Mesenchymal stem cell (in vitro differentiated cells and primary cell): ENCODE results near the gene SPTSSA.

Experiments used
- DNase-seq: peaks from one replicate; pipeline ENCODE4 v3.0.0-alpha.2; 2013
- H2AFZ ChIP-seq: one replicate; pipeline ENCODE4 v1.6.1; 2013; ENCODE audit warnings: low read depth, mild to moderate bottlenecking, control low read depth, inconsistent platforms, low read length, moderate library complexity
- H2AK5ac ChIP-seq: 2 replicates; pipeline ENCODE4 v1.6.1; 2013; ENCODE audit warnings: low read length, moderate library complexity, mild to moderate bottlenecking, inconsistent platforms; ENCODE audit not compliant: severe bottlenecking
- H2BK120ac ChIP-seq: one replicate; pipeline ENCODE4 v1.6.1; 2013; ENCODE audit warnings: low read depth, mild to moderate bottlenecking, inconsistent platforms, low read length, moderate library complexity
- H2BK12ac ChIP-seq, 2 experiments: one replicate each; pipeline ENCODE4 v1.6.1; 2013; ENCODE audit warnings: inconsistent platforms in 2 of 2, low read length in 2 of 2, mild to moderate bottlenecking in 2 of 2, moderate library complexity in 2 of 2, control low read depth in 1 of 2
- H2BK15ac ChIP-seq: one replicate; pipeline ENCODE4 v1.6.1; 2013; ENCODE audit warnings: mild to moderate bottlenecking, low read depth, inconsistent platforms; ENCODE audit not compliant: poor library complexity, severe bottlenecking
- H2BK5ac ChIP-seq: 2 replicates; pipeline ENCODE4 v1.6.1; 2013; ENCODE audit warnings: low read depth, mild to moderate bottlenecking, low read length, control low read depth, inconsistent platforms; ENCODE audit not compliant: poor library complexity, severe bottlenecking
- H3K14ac ChIP-seq, 2 experiments: one replicate each; pipeline ENCODE4 v1.6.1; 2013; ENCODE audit warnings: inconsistent platforms in 2 of 2, low read length in 2 of 2, control low read depth in 1 of 2, mild to moderate bottlenecking in 1 of 2, moderate library complexity in 1 of 2
- H3K18ac ChIP-seq, 2 experiments: one replicate each; pipeline ENCODE4 v1.6.1; 2013; ENCODE audit warnings: inconsistent platforms in 2 of 2, low read length in 2 of 2, control low read depth in 1 of 2, low read depth in 1 of 2, mild to moderate bottlenecking in 1 of 2
- H3K23ac ChIP-seq, 2 experiments: one replicate each; pipeline ENCODE4 v1.6.1; 2013; ENCODE audit warnings: inconsistent platforms in 2 of 2, low read length in 2 of 2, mild to moderate bottlenecking in 2 of 2, moderate library complexity in 2 of 2, control low read depth in 1 of 2
- H3K27ac ChIP-seq: 2 replicates; pipeline ENCODE4 v1.5.1; 2013; ENCODE audit warnings: mild to moderate bottlenecking, moderate library complexity, low read length, control low read depth, inconsistent platforms; ENCODE audit not compliant: poor library complexity, severe bottlenecking
- H3K27me3 ChIP-seq, 2 experiments: 2 replicates each; pipeline versions ENCODE4 v1.6.1 to v1.7.0; 2013; ENCODE audit warnings: low read length in 2 of 2, mild to moderate bottlenecking in 2 of 2, moderate library complexity in 2 of 2, control low read depth in 1 of 2, inconsistent platforms in 1 of 2; ENCODE audit not compliant: control insufficient read depth in 1 of 2, insufficient read depth in 1 of 2
- H3K36me3 ChIP-seq, 2 experiments: 2 replicates each; pipeline versions ENCODE4 v1.6.1 to v1.7.0; 2013; ENCODE audit warnings: low read length in 2 of 2, control low read depth in 1 of 2, inconsistent platforms in 1 of 2, low read depth in 1 of 2, mild to moderate bottlenecking in 1 of 2; ENCODE audit not compliant: insufficient read depth in 2 of 2, control insufficient read depth in 1 of 2
- H3K4ac ChIP-seq, 2 experiments: one replicate each; pipeline ENCODE4 v1.6.1; 2013; ENCODE audit warnings: inconsistent platforms in 2 of 2, low read length in 2 of 2, mild to moderate bottlenecking in 2 of 2, moderate library complexity in 2 of 2, control low read depth in 1 of 2, low read depth in 1 of 2
- H3K4me1 ChIP-seq: 2 replicates; pipeline ENCODE4 v1.6.1; 2013; ENCODE audit warnings: low read depth, low read length, control low read depth; ENCODE audit not compliant: control insufficient read depth, insufficient read depth
- H3K4me2 ChIP-seq: 2 replicates; pipeline ENCODE4 v1.6.1; 2013; ENCODE audit warnings: low read length, mild to moderate bottlenecking, inconsistent platforms; ENCODE audit not compliant: poor library complexity, severe bottlenecking
- H3K4me3 ChIP-seq, 2 experiments: 2 replicates each; pipeline versions ENCODE4 v1.5.1 to v1.7.0; 2013; ENCODE audit warnings: low read length in 2 of 2, mild to moderate bottlenecking in 2 of 2, control low read depth in 1 of 2, low read depth in 1 of 2; ENCODE audit not compliant: insufficient read depth in 1 of 2
- H3K79me1 ChIP-seq: replicated peaks from 2 replicates; pipeline ENCODE4 v1.6.1; 2013; ENCODE audit warnings: mild to moderate bottlenecking, control low read depth, low read length, inconsistent platforms; ENCODE audit not compliant: poor library complexity, severe bottlenecking
- H3K9ac ChIP-seq: 2 replicates; pipeline ENCODE4 v1.7.0; 2013; ENCODE audit warnings: mild to moderate bottlenecking, low read length, moderate library complexity
- H3K9me3 ChIP-seq: 2 replicates; pipeline ENCODE4 v1.7.0; 2013; ENCODE audit warnings: mild to moderate bottlenecking, low read length; ENCODE audit not compliant: control insufficient read depth
- H4K8ac ChIP-seq: one replicate; pipeline ENCODE4 v1.6.1; 2013; ENCODE audit warnings: inconsistent platforms, mild to moderate bottlenecking, low read length, moderate library complexity
- H4K91ac ChIP-seq: one replicate; pipeline ENCODE4 v1.6.1; 2013; ENCODE audit warnings: mild to moderate bottlenecking, low read length, inconsistent platforms
- WGBS: methylation state at CpG from one replicate; pipeline ENCODE4 v1.1.7; 2013; ENCODE audit warnings: mixed read lengths; 5-methylcytosine and 5-hydroxymethylcytosine counted together

The SPTSSA gene

GRCh38 chr14:34457186-34457585 is 4.9 kb downstream of the SPTSSA start:
- Histone ChIP-seq H2AK5ac (no peak overlapping the region), H4K8ac (no peak overlapping the region), H3K27ac (no peak overlapping the region), H2BK5ac (no peak overlapping the region), H3K18ac (no peak overlapping the region), H3K9me3 (no peaks in the 10 kb centered on the region), H2BK12ac (no peak overlapping the region), H3K4me1 (peaks cover 5% of the 10 kb centered on the region), H4K91ac (no peak overlapping the region), H3K36me3 (peaks cover 20 to 33% of the 10 kb centered on the region in 2 experiments), H2BK15ac (no peak overlapping the region), H2AFZ (no peak overlapping the region), H3K4me3 (no peak overlapping the region), H3K9ac (no peak overlapping the region), H3K4ac (no peak overlapping the region), H3K27me3 (no peaks in the 10 kb centered on the region), H3K79me1 (peaks cover 6% of the 10 kb centered on the region), H3K14ac (no peak overlapping the region), H3K4me2 (no peak overlapping the region), H3K23ac (no peak overlapping the region), H2BK120ac (no peak overlapping the region)
- no peak for DNase-seq
- 77% methylated on average over 3 of the region's 3 CpGs for WGBS

GRCh38 chr14:34453226-34453625 is 8.8 kb downstream of the SPTSSA start:
- H3K4ac ChIP-seq, result no peak overlapping the region
- H3K4me3 ChIP-seq, result no peak overlapping the region
- H3K27ac ChIP-seq, result no peak overlapping the region
- peaks cover 13% of the 10 kb centered on the region for H3K79me1 ChIP-seq
- H2BK12ac ChIP-seq, result no peak overlapping the region
- no peak overlapping the region for H4K91ac ChIP-seq
- no peak overlapping the region for H3K4me2 ChIP-seq
- no peak overlapping the region for H2BK5ac ChIP-seq
- H3K9ac ChIP-seq, result no peak overlapping the region
- H3K23ac ChIP-seq, result peak overlapping the region in 1 of 2 experiments; percentile 9
- H3K9me3 ChIP-seq, result no peaks in the 10 kb centered on the region
- no peak overlapping the region for H2AFZ ChIP-seq
- peaks cover 24 to 55% of the 10 kb centered on the region in 2 experiments for H3K36me3 ChIP-seq
- no peak overlapping the region for H3K14ac ChIP-seq
- no peak for DNase-seq
- H2BK15ac ChIP-seq, result no peak overlapping the region
- no peak overlapping the region for H4K8ac ChIP-seq
- peaks cover 5% of the 10 kb centered on the region for H3K4me1 ChIP-seq
- no peak overlapping the region for H2BK120ac ChIP-seq
- no peak overlapping the region for H2AK5ac ChIP-seq
- H3K18ac ChIP-seq, result no peak overlapping the region
- WGBS, result 100% methylated on average over 1 of the region's 2 CpGs
- H3K27me3 ChIP-seq, result no peaks in the 10 kb centered on the region

- no CpG with 5 or more reads among the region's 1 CpG for WGBS
Measured at GRCh38 chr14:34452258-34452822, 9.7 kb downstream of the SPTSSA start.

GRCh38 chr14:34450958-34451357 is 11.1 kb downstream of the SPTSSA start:
- Histone ChIP-seq H2BK120ac (no peak overlapping the region), H2AK5ac (no peak overlapping the region), H3K79me1 (peaks cover 18% of the 10 kb centered on the region), H3K4me3 (no peak overlapping the region), H3K4me1 (peaks cover 4% of the 10 kb centered on the region), H3K23ac (no peak overlapping the region), H2AFZ (no peak overlapping the region), H3K36me3 (peaks cover 19 to 60% of the 10 kb centered on the region in 2 experiments), H3K9me3 (no peaks in the 10 kb centered on the region), H3K4ac (no peak overlapping the region), H2BK5ac (no peak overlapping the region), H2BK15ac (no peak overlapping the region), H3K14ac (no peak overlapping the region), H2BK12ac (no peak overlapping the region), H3K4me2 (no peak overlapping the region), H3K27ac (no peak overlapping the region), H3K9ac (no peak overlapping the region), H3K27me3 (no peaks in the 10 kb centered on the region), H4K91ac (no peak overlapping the region), H4K8ac (no peak overlapping the region), H3K18ac (no peak overlapping the region)
- no CpG with 5 or more reads among the region's 1 CpG for WGBS
- no peak for DNase-seq

More at GRCh38 chr14:34452258-34452822, 9.7 kb downstream of the SPTSSA start:
- H2BK5ac ChIP-seq, result no peak overlapping the region
- no peak for DNase-seq
- H4K91ac ChIP-seq, result no peak overlapping the region
- H4K8ac ChIP-seq, result no peak overlapping the region
- no peak overlapping the region for H3K4me2 ChIP-seq
- no peak overlapping the region for H3K4ac ChIP-seq
- peaks cover 20 to 59% of the 10 kb centered on the region in 2 experiments for H3K36me3 ChIP-seq
- H3K14ac ChIP-seq, result no peak overlapping the region
- no peak overlapping the region for H2BK15ac ChIP-seq
- H3K18ac ChIP-seq, result no peak overlapping the region
- no peak overlapping the region for H3K27ac ChIP-seq
- no peak overlapping the region for H2BK120ac ChIP-seq
- H3K4me3 ChIP-seq, result no peak overlapping the region
- no peaks in the 10 kb centered on the region for H3K9me3 ChIP-seq
- H3K27me3 ChIP-seq, result no peaks in the 10 kb centered on the region
- peaks cover 14% of the 10 kb centered on the region for H3K79me1 ChIP-seq
- no peak overlapping the region for H3K23ac ChIP-seq
- H3K4me1 ChIP-seq, result peaks cover 4% of the 10 kb centered on the region
- H2AK5ac ChIP-seq, result no peak overlapping the region
- no peak overlapping the region for H2AFZ ChIP-seq
- H2BK12ac ChIP-seq, result no peak overlapping the region
- no peak overlapping the region for H3K9ac ChIP-seq
